GM12892 (cell line): ENCODE measurements around the gene R3HDM2.

Experiments
- POLR2A ChIP-seq: IDR thresholded peaks from 2 replicates; pipeline ENCODE4 v1.6.1; 2011; ENCODE audit warnings: low read depth, low read length, control low read depth
- POLR2AphosphoS5 ChIP-seq: IDR thresholded peaks from 2 replicates; pipeline ENCODE4 v1.6.1; 2011; ENCODE audit warnings: low read depth, low read length, control low read depth

- no peak for TF ChIP-seq POLR2AphosphoS5
- TF ChIP-seq POLR2A: no peak
These were observed 193.8 kb downstream of the R3HDM2 start for GRCh38 chr12:57236925-57237595.
